ENCODE data around the gene UBE2E2. TPM values are rescaled to one million over a fixed set of nuclear protein-coding genes. Genes with fewer than 3 reads are reported as not detected.

Gene UBE2E2
- total RNA-seq, 1 experiment from 2014 or later, result 54.9 TPM

- Mint-ChIP-seq H3K4me3 (no peak overlapping the region), H3K36me3 (no peaks in the 10 kb centered on the region), H3K9me3 (no peaks in the 10 kb centered on the region), H3K27me3 (ENCODE audit: low read depth) (no peaks in the 10 kb centered on the region), H3K4me1 (peaks cover 41% of the 10 kb centered on the region), H3K27ac (no peak overlapping the region)
- CTCF ChIA-PET, result no interaction called here
- POLR2A ChIA-PET, result no interaction called here
- no peak for DNase-seq (ENCODE audit: low spot score)
- TF ChIP-seq PRDM15 (CRISPR knock-in tag; IDR thresholded peaks at IDR 0.05), result no peak
- no peak for TF ChIP-seq ZNF121 (CRISPR knock-in tag; IDR thresholded peaks at IDR 0.05)
- no peak for TF ChIP-seq CBFB (CRISPR knock-in tag; IDR thresholded peaks at IDR 0.05; ENCODE audit: low read depth)
- no peak for TF ChIP-seq AR (CRISPR knock-in tag; IDR thresholded peaks at IDR 0.05)
- TF ChIP-seq NR1H2 (CRISPR knock-in tag; IDR thresholded peaks at IDR 0.05), result no peak
- no peak for TF ChIP-seq GTF2I (CRISPR knock-in tag; conservative IDR thresholded peaks at IDR 0.05)
- no peak for TF ChIP-seq ZBTB21 (CRISPR knock-in tag; IDR thresholded peaks at IDR 0.05; ENCODE audit: borderline replicate concordance)
- TF ChIP-seq TP53 (CRISPR knock-in tag; IDR thresholded peaks at IDR 0.05), result no peak
- ATAC-seq, result no peak
Observed at GRCh38 chr3:23235264-23235663, 32.1 kb downstream of the UBE2E2 start.

- H3K27ac Mint-ChIP-seq, result no peak overlapping the region
- ATAC-seq (no peak), DNase-seq (ENCODE audit: low spot score) (no peak)
- no peaks in the 10 kb centered on the region for H3K36me3 Mint-ChIP-seq
- no peaks in the 10 kb centered on the region for H3K9me3 Mint-ChIP-seq
- no peak overlapping the region for H3K4me3 Mint-ChIP-seq
- ChIA-PET POLR2A (no interaction called here), CTCF (no interaction called here)
- H3K4me1 Mint-ChIP-seq, result peaks cover 52% of the 10 kb centered on the region
- H3K27me3 Mint-ChIP-seq (ENCODE audit: low read depth), result no peaks in the 10 kb centered on the region
- no peak for TF ChIP-seq ZNF263 (CRISPR knock-in tag; IDR thresholded peaks at IDR 0.05; ENCODE audit: low read depth)
- TF ChIP-seq FOXP4 (CRISPR knock-in tag; IDR thresholded peaks at IDR 0.05), result no peak
- no peak for TF ChIP-seq PRDM15 (CRISPR knock-in tag; IDR thresholded peaks at IDR 0.05)
- TF ChIP-seq ATF6 (CRISPR knock-in tag; IDR thresholded peaks at IDR 0.05), result no peak
- TF ChIP-seq HMGA2 (CRISPR knock-in tag; IDR thresholded peaks at IDR 0.05), result no peak
- TF ChIP-seq GABPB1 (CRISPR knock-in tag; IDR thresholded peaks at IDR 0.05), result no peak
- TF ChIP-seq FOXJ3 (CRISPR knock-in tag; IDR thresholded peaks at IDR 0.05; ENCODE audit: borderline replicate concordance), result no peak
- no peak for TF ChIP-seq E2F5 (CRISPR knock-in tag; IDR thresholded peaks at IDR 0.05)
- no peak for TF ChIP-seq FOXK1 (CRISPR knock-in tag; IDR thresholded peaks at IDR 0.05)
Observed at GRCh38 chr3:23236890-23237289, 33.8 kb downstream of the UBE2E2 start.

Measured in WTC11 (cell line).